HT-29 (cell line): ENCODE measurements around the gene NDST4. TPM values are rescaled to one million over a fixed set of nuclear protein-coding genes. Genes with fewer than 3 reads are reported as not detected.

ENCODE experiments used
- DNase-seq: peaks from one replicate; pipeline ENCODE4 v3.0.0-alpha.2; 2015; ENCODE audit warnings: low spot score
- total RNA-seq: library from RNA; depleted of rRNA; stranded (reverse); fragments of >200 nt; shearing (Covaris generic); gene quantifications from 2 replicates; pipeline ENCODE4 v1.2.3, GENCODE V29; 2014; rRNA removed

The NDST4 gene
- not detected in 2 replicates for total RNA-seq

DNA sequence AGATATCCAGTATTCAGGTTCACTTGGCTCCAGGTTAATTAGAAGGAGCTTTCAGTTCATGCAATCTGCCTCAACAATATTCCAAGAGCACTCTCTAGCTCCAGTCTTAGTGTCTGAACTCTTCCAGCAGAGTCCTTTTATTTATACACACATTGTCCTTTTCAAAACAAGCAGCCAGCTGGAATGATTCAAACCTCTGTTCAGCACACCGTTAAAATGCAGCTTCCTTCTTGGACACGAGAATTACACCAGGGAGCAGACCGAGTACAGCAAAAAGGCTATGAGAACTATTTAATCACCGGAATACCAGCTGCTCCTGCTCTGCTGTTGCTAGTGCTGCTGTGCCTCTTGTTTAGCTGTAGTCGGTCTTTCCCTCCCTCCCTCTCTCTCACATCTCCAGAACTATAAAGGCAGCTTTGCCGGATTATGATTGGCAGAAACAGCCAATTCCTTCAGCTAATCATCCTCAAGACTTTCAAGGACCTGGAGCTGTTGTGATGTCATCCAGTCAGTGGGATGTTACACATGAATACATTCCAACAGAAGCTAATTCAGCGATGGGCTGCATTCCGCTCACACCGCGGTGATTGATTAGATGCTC is at the start of gene NDST4:
Gene NDST4 (minus strand): TSS at position 115 of the 601 bp plus-strand sequence. CDS start 36,584 bp downstream, outside the sequence.
- DNase-seq: peak; percentile 31

- no peak for DNase-seq
These were observed 45.7 kb upstream of the NDST4 start for GRCh38 chr4:115159141-115159540.

GRCh38 chr4:115158296-115158695 is 44.9 kb upstream of the NDST4 start:
- no peak for DNase-seq

GRCh38 chr4:115154826-115155225 is 41.4 kb upstream of the NDST4 start:
- peak; percentile 23 for DNase-seq

DNA sequence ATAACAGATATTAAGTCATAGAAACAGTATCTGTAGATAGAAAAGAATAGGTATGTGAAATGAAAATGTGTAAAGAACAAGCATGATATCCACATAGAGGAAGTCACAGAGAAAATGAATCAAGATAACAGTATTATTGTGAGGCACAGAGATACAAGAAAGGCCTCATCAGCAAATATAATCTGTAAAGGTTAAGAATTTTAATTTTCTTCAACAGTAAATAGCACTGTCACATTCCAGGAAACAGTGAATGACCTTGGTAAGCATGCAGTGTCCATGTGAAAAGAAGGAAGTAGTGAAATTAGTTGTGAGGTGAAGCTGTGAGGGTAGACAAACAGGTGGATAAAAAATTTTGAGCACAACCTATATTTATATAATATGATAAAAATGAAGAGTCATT is 39.5 kb upstream of the NDST4 start:
- DNase-seq: no peak

- no peak for DNase-seq
These were observed 38.7 kb upstream of the NDST4 start for GRCh38 chr4:115152081-115152480.

- no peak for DNase-seq
These were observed 35.7 kb upstream of the NDST4 start for GRCh38 chr4:115149106-115149505.

GRCh38 chr4:115145393-115146160 is 32.2 kb upstream of the NDST4 start:
- DNase-seq: no peak

DNA sequence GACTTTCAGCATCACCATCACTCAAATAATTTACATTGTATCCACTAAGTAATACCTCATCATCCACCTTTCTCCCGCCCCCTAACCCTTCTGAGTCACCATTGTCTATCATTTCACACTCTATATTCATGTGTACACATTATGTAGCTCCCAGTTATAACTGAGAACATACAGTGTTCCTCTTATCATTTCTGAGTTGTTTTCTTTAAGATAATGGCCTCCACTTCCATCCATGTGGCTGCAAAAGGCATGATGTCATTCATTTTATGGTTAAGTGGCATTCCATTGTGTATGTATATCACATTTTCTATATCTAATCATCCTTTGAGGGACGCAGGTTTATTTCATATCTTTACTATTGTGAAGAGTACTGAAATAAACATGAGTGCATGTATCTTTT is 14.6 kb upstream of the NDST4 start:
- no peak for DNase-seq

GRCh38 chr4:115126491-115126890 is 13.1 kb upstream of the NDST4 start:
- DNase-seq: no peak

- DNase-seq: no peak
These were observed 8.1 kb upstream of the NDST4 start for GRCh38 chr4:115121351-115122043.

DNA sequence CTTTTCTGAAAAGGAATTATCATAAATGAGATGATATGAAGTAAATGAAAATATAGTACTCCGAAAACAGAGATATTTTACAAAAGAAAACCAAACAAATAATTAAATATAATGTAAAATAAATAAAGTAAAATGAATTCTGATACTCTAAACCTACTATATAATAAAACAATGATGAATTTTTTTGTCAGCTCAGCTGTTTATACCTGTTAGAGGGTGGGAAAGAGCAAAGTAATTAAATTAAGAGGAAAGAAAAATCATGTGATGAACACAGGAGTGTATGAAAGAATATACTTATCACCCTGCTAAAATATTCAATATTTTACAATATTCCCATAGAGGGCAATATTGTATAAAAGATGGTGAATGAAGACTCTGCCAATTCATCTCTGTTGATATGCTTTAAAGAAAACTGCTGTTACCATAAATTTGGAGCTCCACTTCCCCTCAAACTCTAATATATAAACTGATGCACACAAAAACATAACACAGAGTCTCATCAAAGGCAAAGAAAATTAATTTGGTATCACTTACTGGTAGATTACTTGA is 6.5 kb upstream of the NDST4 start:
- peak; percentile 16 for DNase-seq

DNA sequence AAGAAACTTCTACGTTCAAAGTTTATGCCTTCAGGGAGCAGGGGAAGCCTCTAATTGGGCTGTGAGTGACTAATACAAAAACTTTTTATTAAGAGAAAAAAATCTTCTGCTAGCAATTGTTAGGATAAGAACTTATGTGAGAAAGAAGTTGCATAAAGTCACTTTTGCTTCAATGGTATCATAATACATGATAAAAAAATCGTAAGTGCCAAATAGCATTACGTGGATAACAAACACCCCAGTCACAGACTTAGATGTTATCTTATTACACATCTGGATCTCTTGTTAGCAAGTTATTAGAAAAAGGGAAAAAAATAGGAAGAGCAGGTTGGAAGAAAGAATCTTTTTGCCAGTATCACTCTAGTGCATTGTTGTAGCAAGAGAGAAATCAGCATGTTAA is 4.2 kb upstream of the NDST4 start:
- no peak for DNase-seq

DNA sequence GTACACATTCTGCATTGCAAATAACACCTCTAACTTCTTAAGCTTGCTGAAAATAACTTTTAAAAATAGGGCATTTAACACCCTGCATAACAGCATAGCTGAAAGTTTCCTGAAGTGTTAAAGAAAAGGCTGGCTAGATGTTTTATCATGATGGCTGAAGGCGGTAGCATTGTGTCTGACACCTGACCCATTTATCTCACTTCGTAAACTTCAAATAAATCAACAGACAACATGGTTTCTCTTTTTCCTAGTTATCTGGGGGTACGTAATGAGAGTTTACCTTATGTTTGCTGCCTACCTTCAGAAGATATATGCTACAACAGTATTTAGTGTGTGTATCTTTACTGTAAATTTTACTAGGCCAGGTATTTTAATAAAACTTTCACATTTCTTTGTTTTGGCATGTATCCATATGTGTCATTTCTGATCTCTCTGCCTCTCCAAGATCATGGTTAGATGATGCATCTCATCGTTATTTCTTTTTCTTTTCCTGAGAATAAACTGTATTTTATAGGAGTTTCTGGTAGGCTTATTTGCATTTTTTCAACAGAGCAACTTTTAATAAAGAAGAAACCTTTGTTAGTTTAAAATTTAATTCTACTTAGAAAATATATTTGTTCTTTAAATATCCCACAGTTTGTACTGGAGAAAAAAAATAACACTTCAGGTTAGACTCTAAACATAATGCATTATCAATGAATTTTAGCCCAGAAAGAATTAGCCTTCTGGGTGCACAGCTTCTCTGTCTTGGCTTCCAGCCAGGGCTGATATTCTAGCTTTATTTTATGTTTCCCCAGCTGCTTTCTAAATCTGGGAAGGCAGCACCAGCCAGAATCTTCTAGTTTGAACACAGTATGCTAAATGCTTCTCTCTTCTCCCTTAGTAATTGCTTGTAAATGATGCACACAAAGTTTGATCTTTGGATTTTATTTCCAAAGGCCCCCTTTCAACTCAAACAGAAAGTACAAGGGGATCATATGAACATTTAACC is 2.9 kb downstream of the NDST4 start:
- peak; percentile 19 for DNase-seq

DNA sequence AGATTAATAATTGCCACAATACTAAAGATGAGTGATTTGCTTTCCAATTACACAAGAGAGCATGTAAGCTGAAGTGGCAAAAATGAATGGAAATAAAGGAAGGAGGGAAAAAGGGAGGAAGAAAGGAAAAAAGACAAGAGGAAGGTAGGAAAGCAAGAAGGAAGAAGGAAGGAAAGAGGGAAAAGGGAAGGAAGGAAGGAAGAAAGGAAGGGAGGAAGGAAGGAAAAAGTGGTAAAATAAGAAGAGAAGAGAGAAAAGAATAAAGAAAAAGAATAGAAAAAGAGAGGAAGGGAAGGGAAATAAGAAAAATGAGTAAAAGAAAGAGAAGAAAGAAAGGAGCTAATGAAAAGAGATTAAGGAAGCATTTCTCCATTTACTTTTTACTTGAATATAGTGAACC is 4.6 kb downstream of the NDST4 start:
- no peak for DNase-seq

GRCh38 chr4:115107411-115107810 is 6.0 kb downstream of the NDST4 start:
- no peak for DNase-seq

DNA sequence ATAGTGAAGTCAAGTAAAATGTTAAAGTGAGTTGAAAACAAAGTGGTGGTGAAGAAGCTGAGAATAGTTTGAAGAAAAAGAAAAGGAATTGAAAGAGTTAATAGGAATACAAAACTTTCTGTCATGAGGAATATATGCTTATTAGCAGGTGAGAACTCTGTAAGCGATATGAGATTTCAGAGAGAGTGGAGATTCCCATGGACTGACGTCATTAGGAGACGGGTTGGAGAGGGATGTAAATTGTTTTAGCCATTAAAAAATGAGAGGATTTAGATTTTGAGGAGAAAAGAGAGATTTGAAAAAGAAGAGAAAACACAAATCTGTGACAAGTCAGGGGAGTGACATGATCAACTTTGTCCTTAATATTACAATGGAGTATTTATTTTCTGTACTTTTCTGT is 11.7 kb downstream of the NDST4 start:
- DNase-seq: no peak

GRCh38 chr4:115090483-115091075 is 22.8 kb downstream of the NDST4 start:
- DNase-seq: peak; percentile 51

DNA sequence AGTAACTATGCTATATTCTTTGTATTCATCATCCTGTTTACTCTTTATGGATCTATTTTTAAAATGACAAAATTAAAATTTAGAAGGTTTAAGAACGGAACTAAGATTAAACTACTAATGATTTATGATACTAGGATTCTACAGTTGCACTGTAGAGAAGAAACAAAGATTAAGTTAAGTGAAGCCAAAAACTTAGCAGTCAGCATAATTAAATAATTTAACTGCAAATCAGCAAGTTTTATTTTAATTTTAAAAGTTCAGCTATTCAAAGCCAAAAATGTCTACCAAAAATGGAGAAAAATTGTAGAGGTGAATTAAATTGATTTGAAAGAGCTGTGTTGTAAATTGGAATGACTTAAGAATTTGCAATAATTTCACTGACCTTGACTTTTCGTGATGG is 30.8 kb downstream of the NDST4 start:
- DNase-seq: no peak

- no peak for DNase-seq
These were observed 36.7 kb downstream of the NDST4 start for GRCh38 chr4:115076691-115077090.

GRCh38 chr4:115058533-115058932 is 54.9 kb downstream of the NDST4 start:
- DNase-seq: no peak
